GM23338 (cell line): ENCODE data around the gene SH3RF3. TPM values are rescaled to one million over a fixed set of nuclear protein-coding genes. Genes with fewer than 3 reads are reported as not detected.
A peak's percentile ranks its signal among the peaks of the same experiment; 100 is the strongest.

Experiments
- ATAC-seq: fragments of 200-7000 bp; cut with Tn5 transposase; 3 replicates; pipeline ENCODE4 v1.9.1; 2020
- DNase-seq: peaks from one replicate; pipeline ENCODE4 v3.0.0-alpha.2; 2015; ENCODE audit warnings: low spot score
- H2AFZ ChIP-seq: fragments of 200-600 bp; sonication (generic); 2 replicates; pipeline ENCODE4 v1.8.0; 2016; ENCODE audit warnings: antibody characterized with exemption, mild to moderate bottlenecking, moderate library complexity
- H3F3A ChIP-seq: fragments of 200-600 bp; sonication (generic); replicated peaks from 2 replicates; pipeline ENCODE4 v1.8.0; 2017; ENCODE audit warnings: antibody characterized with exemption, mixed run types, low read depth
- H3K27ac ChIP-seq: fragments of 200-600 bp; sonication (generic); 2 replicates; pipeline ENCODE4 v1.6.1; 2016; ENCODE audit warnings: low read depth
- H3K27me3 ChIP-seq: fragments of 200-600 bp; sonication (generic); 2 replicates; pipeline ENCODE4 v1.8.0; 2016; ENCODE audit warnings: mild to moderate bottlenecking, mixed run types, moderate library complexity; ENCODE audit not compliant: insufficient read depth
- H3K36me3 ChIP-seq: fragments of 200-600 bp; sonication (generic); 2 replicates; pipeline ENCODE4 v1.8.0; 2016; ENCODE audit warnings: mild to moderate bottlenecking; ENCODE audit not compliant: insufficient read depth
- H3K4me1 ChIP-seq: fragments of 200-600 bp; sonication (generic); 2 replicates; pipeline ENCODE4 v1.8.0; 2016; ENCODE audit warnings: mild to moderate bottlenecking, moderate library complexity; ENCODE audit not compliant: insufficient read depth
- H3K4me2 ChIP-seq: fragments of 200-600 bp; sonication (generic); 2 replicates; pipeline ENCODE4 v1.7.1; 2017; ENCODE audit warnings: mixed run types
- H3K4me3 ChIP-seq: fragments of 200-600 bp; sonication (generic); 2 replicates; pipeline ENCODE4 v1.6.1; 2016; ENCODE audit warnings: mixed run types
- H3K79me2 ChIP-seq: fragments of 200-600 bp; sonication (generic); replicated peaks from 2 replicates; pipeline ENCODE4 v1.8.0; 2017; ENCODE audit warnings: mild to moderate bottlenecking; ENCODE audit not compliant: insufficient read depth
- H3K9me2 ChIP-seq: fragments of 200-600 bp; sonication (generic); 2 replicates; pipeline ENCODE4 v1.8.0; 2017; ENCODE audit not compliant: insufficient read depth
- H4K20me1 ChIP-seq: fragments of 200-600 bp; sonication (generic); replicated peaks from 2 replicates; pipeline ENCODE4 v1.8.0; 2017; ENCODE audit warnings: mild to moderate bottlenecking; ENCODE audit not compliant: insufficient read depth
- H3K27ac Mint-ChIP-seq: 2 replicates; pipeline ENCODE4 v1.8.0; 2020; ENCODE audit warnings: inconsistent platforms, mild to moderate bottlenecking, moderate library complexity, mixed read lengths
- H3K27me3 Mint-ChIP-seq: 3 replicates; pipeline ENCODE4 v1.8.0; 2022; ENCODE audit warnings: low read depth, mild to moderate bottlenecking, moderate library complexity, mixed read lengths, inconsistent platforms; ENCODE audit not compliant: insufficient read depth, poor library complexity
- H3K36me3 Mint-ChIP-seq: 3 replicates; pipeline ENCODE4 v1.8.0; 2021; ENCODE audit warnings: low read depth, mild to moderate bottlenecking, inconsistent platforms, moderate library complexity, mixed read lengths
- H3K4me1 Mint-ChIP-seq: 3 replicates; pipeline ENCODE4 v1.8.0; 2020; ENCODE audit warnings: mild to moderate bottlenecking, inconsistent platforms, mixed read lengths
- H3K4me3 Mint-ChIP-seq: 3 replicates; pipeline ENCODE4 v1.8.0; 2021; ENCODE audit warnings: moderate library complexity, mild to moderate bottlenecking, inconsistent platforms, mixed read lengths
- H3K9me3 Mint-ChIP-seq: 3 replicates; pipeline ENCODE4 v1.8.0; 2020; ENCODE audit warnings: moderate library complexity, mild to moderate bottlenecking, inconsistent platforms, mixed read lengths
- CTCF ChIP-seq, 2 experiments: fragments of 200-600 bp in 1 of 2; sonication (generic) in 1 of 2; conservative IDR thresholded peaks; 2 replicates each; pipeline versions ENCODE4 v1.5.1 to v1.6.1; 2016 to 2017; ENCODE audit warnings: antibody characterized with exemption in 2 of 2, low read depth in 2 of 2, mild to moderate bottlenecking in 2 of 2, moderate library complexity in 1 of 2
- EZH2phosphoT487 ChIP-seq: fragments of 200-600 bp; sonication (generic); IDR thresholded peaks from one replicate; pipeline ENCODE4 v1.8.1; 2018; ENCODE audit warnings: antibody characterized with exemption; ENCODE audit not compliant: unreplicated experiment
- JUNB ChIP-seq: IDR thresholded peaks from one replicate; pipeline ENCODE4 v1.6.1; 2016; ENCODE audit warnings: antibody characterized with exemption; ENCODE audit not compliant: unreplicated experiment
- REST ChIP-seq: IDR thresholded peaks from one replicate; pipeline ENCODE4 v1.6.1; 2018; ENCODE audit warnings: antibody characterized with exemption; ENCODE audit not compliant: unreplicated experiment
- polyA plus RNA-seq: library from polyadenylated mRNA; unstranded; fragments of >200 nt; fragmentation: Nextera tagmentation; extraction: Ambion mirVana; gene quantifications from 2 replicates; pipeline ENCODE4 v1.2.1, GENCODE V29; 2016
- total RNA-seq: library from RNA; depleted of rRNA; stranded (reverse); fragments of >200 nt; shearing (Covaris generic); gene quantifications from 2 replicates; pipeline ENCODE4 v1.2.3, GENCODE V29; 2014

SH3RF3 gene
- total and polyA plus RNA-seq, 2 experiments from 2014 or later: 0.11 to 0.63 TPM

GRCh38 chr2:109453371-109453995 is 324.5 kb downstream of the SH3RF3 start:
- DNase-seq (no peak), ATAC-seq (no peak)
- H3K4me1 Mint-ChIP-seq: no peaks in the 10 kb centered on the region
- Histone ChIP-seq H3K4me1 (no peaks in the 10 kb centered on the region), H3K4me2 (no peak overlapping the region), H3K9me2 (no peaks in the 10 kb centered on the region), H3K27me3 (no peaks in the 10 kb centered on the region), H3K79me2 (no peaks in the 10 kb centered on the region), H3F3A (no peaks in the 10 kb centered on the region), H4K20me1 (no peaks in the 10 kb centered on the region), H3K4me3 (no peak overlapping the region), H2AFZ (no peak overlapping the region), H3K27ac (no peak overlapping the region), H3K36me3 (no peaks in the 10 kb centered on the region)
- no peak overlapping the region for H3K4me3 Mint-ChIP-seq
- H3K27me3 Mint-ChIP-seq: peaks cover 2% of the 10 kb centered on the region
- no peaks in the 10 kb centered on the region for H3K36me3 Mint-ChIP-seq
- TF ChIP-seq CTCF (conservative IDR thresholded peaks at IDR 0.05; ENCODE audit: low read depth in 2 of 2): no peak
- TF ChIP-seq JUNB: no peak
- H3K27ac Mint-ChIP-seq: no peak overlapping the region
- H3K9me3 Mint-ChIP-seq: no peaks in the 10 kb centered on the region

GRCh38 chr2:109454304-109454703 is 325.3 kb downstream of the SH3RF3 start:
- Mint-ChIP-seq H3K27ac (no peak overlapping the region), H3K4me1 (no peaks in the 10 kb centered on the region), H3K36me3 (no peaks in the 10 kb centered on the region), H3K27me3 (peaks cover 2% of the 10 kb centered on the region), H3K9me3 (no peaks in the 10 kb centered on the region), H3K4me3 (no peak overlapping the region)
- H3K4me2 ChIP-seq: no peak overlapping the region
- H3K27me3 ChIP-seq: no peaks in the 10 kb centered on the region
- no peaks in the 10 kb centered on the region for H3K9me2 ChIP-seq
- no peak overlapping the region for H3K4me3 ChIP-seq
- H3K36me3 ChIP-seq: no peaks in the 10 kb centered on the region
- H3K4me1 ChIP-seq: no peaks in the 10 kb centered on the region
- no peak overlapping the region for H3K27ac ChIP-seq
- no peaks in the 10 kb centered on the region for H3K79me2 ChIP-seq
- H2AFZ ChIP-seq: no peak overlapping the region
- TF ChIP-seq REST (peak; percentile 29), EZH2phosphoT487 (no peak)
- no peak for DNase-seq
- H4K20me1 ChIP-seq: no peaks in the 10 kb centered on the region
- ATAC-seq: no peak; the same call in 2 of the 3 replicates
- no peaks in the 10 kb centered on the region for H3F3A ChIP-seq
